Thyroid gland (tissue), 4 donors: Measurements from ENCODE around the gene HELT.

Experiments used
- CTCF ChIP-seq, 6 experiments: fragments of 200-600 bp in 3 of 6; fragments of 450-650 bp in 3 of 6; sonication (generic) in 3 of 6; IDR thresholded peaks; one replicate each; pipeline ENCODE4 v1.5.1; 2016 to 2019; ENCODE audit warnings: antibody characterized with exemption in 6 of 6, mild to moderate bottlenecking in 2 of 6, inconsistent platforms in 1 of 6, moderate library complexity in 1 of 6
- POLR2A ChIP-seq, 2 donors: fragments of 450-650 bp; IDR thresholded peaks; one replicate each; pipeline ENCODE4 v1.6.1; 2017; ENCODE audit warnings: antibody characterized with exemption in 2 of 2, mild to moderate bottlenecking in 2 of 2, moderate library complexity in 1 of 2

- TF ChIP-seq CTCF (IDR thresholded peaks at IDR 0.05) (no peak), POLR2A (IDR thresholded peaks at IDR 0.05) (no peak)
Observed at GRCh38 chr4:185020293-185020808, 2.1 kb downstream of the HELT start.
